GM18511 (cell line): ENCODE data around the gene PML.
"Not testable (repeated sequence)": the region's sequence is repeated elsewhere in the genome, so short reads cannot be mapped to it uniquely, and the experiment has no call there.

ENCODE experiments used
- ATAC-seq: cut with Tn5 transposase; IDR thresholded peaks from one replicate; pipeline ENCODE4 v1.9.1; 2021; ENCODE audit warnings: mild to moderate bottlenecking, moderate library complexity; ENCODE audit not compliant: unreplicated experiment

PML gene

DNA sequence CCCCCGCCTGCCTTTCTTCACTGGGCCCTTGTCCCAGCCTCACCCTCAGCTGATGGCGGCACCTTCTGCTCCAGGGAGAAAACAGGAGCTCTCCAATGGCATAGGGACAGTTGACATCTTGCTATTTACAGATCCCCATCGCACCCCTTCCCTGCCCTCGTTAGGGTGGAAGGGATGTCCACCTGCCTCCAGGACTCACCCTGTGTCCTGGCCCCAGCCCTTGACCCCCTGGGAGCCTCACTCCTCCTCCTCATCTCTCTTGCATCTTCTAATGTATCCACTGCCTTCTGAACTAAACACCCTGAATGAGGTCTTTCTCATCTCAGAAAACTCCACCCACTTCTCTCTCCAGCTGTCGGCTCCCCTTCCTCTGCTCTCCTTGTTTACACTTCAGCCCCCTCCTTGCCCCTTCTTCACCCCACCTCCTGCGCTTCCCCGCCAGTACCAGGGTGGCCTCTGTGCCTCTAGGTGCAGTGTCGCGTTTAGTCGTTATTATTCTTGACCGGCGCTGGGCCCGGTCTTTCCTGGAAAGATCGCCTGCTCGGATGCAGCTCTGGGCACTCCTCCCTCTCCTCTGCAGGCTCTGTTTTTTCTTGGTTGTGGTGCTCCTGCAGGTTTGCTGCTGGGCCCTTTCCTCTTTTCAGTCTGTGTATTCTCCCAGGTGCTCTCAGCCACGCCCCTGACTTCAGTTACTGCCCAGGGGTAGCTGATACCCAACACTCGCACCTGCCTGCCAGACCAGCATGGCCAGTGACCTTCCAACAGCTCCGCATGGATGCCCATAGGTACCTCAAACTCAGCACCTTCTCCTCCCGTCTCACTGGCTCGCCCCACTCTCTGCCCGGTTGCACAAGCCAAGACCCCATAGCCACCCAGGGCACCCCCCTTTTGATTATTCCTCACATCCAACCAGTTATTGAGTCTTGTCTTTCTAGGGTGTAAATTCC lies 42.9 kb downstream of the PML start:
- ATAC-seq, result no peak

DNA sequence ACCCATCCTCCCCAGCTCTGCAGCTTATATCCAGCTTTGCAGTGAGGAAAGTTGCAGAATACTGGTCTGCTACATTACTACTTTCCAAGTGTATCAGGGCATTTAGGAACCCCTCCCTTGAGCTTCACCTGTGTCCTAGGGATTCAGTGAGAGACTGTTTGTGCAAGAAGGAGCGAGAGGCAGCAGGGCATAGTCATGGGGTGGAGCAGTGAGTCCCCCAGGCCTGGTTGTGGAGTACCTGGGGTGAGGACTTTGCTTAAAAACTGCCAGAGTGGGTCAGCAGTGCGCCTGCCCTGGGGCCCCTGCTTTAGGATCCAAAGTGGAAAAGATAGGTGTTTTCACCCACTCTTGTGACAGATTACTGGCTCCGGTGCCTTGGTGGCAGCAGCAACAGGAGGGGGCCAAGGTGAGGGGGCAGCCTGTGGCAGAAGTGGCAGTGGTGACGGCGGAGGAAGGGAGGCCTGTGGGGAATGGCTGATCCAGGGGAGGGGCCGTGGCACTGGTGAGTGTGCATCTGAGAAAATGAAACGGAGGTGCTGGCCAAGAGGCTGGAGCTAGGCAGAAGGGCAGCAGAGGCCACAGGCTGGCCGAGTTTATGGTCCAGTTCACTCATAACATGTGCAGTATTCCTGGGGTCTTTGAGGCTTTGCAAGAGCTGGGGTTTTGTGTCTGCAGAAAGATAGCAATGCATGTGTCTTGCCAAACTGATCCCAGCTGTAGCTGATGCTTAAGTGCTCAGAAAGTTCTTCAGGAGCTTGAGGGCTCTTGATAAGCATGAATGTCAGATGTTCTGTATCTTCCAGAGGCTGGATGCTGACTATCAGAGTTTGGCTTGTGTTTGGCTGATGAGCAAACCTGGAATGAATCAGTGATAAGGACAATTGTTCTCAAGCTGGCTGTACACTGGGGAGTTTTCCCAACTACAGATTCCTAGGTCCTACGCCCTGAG lies 44.5 kb downstream of the PML start:
- no peak for ATAC-seq

DNA sequence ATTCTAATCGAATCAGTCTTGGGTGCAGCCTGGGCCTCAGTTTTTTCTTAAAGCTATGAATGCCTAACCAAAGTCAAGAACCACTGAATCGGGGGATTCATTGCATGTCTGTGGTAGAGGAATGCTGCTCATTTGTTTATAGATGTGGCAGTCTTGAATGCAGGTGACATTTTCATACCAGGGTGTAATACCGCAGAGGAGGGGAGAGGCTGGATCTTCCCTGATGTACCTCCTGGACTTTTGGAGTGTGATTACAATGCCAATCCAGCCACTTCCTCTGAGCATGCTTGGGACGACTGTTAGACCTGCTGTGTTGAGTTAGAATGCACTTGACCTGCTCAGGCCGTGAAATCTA lies 45.1 kb downstream of the PML start:
- ATAC-seq, result no peak

DNA sequence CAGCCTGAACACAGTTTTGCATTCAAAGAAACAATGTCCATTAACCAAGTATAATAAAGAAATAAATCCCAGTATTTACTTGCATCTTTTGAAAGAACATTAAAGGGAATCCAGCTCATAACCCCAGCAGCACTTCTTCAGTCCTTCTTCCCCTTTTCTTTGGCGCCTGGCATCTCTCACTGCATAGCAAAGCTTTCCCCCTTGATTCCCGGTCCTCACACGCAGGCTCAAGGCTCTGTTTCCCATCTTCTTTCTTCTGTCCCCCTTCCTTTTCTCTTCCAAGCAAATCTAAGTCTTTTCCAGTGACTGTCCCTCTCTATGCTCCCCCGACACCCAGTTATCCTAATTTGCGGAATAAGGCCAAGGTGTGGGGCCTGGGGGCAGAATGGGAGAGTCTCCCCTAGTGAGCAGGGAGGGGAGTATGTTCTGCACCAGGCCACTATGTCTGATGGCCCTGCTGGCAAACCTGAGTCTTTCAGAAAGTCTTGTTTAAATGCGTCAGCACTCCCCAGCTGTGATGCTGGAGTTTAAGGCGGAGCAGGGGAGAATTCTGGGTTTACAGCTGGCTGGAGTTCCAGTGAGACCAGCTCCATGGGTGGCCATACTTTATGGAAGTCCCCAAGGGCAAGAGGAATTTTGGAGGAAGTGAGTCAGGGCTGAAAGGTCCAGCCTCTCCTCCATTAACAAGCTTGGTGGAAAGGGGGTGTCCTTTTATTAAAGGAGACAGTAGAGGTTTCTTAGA lies 45.8 kb downstream of the PML start:
- ATAC-seq, result no peak

DNA sequence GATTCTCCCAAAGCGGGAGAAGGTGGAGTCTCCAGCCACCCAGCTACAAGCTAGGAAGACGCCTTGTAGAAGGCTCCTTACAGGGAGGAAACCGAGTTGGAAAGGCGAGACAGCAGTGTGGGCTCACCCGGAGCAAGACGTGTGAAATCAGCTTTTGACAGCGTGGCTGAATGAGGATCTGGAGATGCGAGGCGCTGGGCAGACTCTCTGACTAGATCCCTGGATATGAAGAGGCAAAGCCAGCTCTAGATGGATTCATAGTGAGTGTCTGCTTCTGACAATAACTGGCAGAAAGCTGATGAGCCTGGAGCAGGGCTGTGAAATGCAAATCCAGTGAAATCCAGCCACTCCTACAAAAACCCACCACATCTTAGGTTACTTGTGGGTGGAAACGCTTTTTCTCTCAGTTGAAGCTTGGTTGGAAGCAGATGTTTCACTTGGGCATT lies 46.8 kb downstream of the PML start:
- ATAC-seq, result no peak

DNA sequence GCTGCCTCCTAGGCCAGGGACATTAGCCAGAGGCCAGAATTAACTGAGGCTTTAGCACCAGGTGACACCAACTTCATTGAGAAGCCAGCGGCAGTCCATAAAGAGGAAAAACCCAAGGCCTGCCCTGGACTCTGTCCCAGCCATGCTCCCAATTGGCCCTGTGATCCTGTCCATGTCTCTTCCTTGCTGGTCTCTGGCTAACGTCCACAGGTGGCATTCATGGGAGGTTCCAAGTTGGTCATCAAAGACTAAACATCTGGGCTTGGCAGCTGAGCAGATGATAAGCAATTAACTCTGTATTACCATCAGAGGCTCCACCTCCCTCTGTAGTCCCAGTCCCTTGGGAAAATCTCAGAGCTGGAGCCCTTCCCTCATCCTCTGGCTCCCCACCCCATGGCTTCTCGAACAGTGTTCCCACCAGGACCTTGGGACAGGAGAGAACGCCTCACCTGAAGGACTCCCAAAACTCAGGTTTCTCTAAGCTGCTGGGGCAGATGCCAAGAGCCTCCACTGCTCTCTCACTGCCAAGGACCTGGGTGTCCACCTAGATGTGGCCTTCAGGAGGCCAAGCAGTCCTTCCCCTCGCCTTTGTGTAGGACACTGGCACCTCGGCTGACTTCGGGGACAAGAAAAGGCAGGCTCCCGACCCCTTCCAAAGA lies 47.4 kb downstream of the PML start:
- ATAC-seq, result no peak

DNA sequence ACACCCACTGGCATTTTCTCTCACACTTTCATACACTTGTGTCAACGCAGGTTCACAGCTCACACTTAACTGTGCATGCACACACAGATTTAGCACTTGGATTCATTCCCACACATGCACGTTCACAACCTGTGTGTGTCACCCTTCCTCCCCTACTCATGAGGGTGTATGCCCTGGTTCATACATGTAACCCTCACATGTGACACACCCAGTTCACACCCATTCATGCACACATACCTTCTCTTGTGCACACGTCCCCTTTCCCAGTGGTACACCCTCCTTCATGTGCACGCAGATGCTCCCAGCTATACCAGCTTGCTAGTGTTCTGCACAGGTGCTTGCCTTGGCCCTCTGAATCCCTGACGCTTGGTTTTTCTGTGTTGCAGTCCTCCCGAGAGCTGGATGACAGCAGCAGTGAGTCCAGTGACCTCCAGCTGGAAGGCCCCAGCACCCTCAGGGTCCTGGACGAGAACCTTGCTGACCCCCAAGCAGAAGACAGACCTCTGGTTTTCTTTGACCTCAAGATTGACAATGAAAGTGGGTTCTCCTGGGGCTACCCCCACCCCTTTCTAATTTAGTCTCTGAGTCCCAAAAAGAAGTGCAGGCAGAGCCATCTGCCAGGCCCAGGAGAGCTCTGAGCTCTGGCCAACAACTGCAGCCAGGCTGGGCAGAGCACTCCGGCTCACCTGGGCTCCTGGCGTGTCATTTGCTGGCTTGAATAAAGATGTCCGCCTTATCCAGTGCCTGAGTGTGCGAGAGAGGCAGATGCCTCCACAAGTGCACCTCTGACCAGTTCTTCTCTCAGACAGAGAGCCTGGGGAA lies 48.3 kb downstream of the PML start:
- no peak for ATAC-seq

DNA sequence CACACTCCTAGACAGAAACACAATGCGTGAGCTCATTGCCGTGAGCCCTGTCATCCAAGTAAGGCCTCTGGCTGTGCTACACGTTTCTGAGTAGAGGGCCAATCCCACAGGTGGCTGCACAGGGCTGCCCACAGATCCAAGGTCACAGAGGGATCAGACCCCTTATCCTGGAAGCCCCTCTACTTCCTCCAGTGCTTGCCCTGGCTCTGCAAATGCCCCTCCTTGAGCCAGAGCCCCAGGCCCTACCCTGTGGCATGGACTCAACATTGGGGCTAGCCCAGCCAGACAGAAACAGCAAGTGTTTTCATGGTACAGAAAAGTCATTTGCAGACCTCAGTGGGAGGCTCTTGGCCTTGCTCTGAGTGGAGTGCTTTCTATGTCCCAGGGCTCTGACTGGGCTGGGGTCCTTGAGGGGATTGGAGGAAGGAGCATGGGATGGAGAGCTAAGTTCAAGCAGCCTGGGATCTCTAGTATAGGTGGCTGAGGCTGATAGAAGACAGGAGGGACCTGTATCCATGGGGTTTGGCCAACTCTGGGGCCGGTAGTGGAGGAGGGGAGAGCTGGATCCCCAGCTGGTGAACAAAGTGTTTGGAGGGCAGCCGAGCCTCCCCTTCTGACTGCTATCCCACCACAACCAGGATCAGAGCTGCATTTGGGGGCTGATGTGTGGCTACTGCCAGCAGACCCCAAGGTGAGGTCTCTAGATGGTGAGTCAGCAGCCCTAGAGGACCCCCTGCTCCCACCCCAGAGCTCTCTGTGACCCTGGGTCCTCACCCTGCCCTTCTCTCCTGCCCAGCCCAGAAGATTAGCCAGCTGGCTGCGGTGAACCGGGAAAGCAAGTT lies 49.1 kb downstream of the PML start:
- no peak for ATAC-seq

DNA sequence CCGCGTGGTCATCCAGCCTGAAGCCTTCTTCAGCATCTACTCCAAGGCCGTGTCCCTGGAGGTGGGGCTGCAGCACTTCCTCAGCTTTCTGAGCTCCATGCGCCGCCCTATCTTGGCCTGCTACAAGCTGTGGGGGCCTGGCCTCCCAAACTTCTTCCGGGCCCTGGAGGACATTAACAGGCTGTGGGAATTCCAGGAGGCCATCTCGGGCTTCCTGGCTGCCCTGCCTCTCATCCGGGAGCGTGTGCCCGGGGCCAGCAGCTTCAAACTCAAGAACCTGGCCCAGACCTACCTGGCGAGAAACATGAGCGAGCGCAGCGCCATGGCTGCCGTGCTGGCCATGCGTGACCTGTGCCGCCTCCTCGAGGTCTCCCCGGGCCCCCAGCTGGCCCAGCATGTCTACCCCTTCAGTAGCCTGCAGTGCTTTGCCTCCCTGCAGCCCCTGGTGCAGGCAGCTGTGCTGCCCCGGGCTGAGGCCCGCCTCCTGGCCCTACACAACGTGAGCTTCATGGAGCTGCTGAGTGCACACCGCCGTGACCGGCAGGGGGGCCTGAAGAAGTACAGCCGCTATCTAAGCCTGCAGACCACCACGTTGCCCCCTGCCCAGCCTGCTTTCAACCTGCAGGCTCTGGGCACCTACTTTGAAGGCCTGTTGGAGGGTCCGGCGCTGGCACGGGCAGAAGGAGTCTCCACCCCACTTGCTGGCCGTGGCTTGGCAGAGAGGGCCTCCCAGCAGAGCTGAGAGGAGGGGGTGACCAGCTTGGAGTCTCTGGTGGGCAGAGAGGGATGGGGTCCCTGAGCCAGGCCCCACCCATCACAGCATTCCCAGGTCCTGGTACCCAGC lies 50.0 kb downstream of the PML start:
- no peak for ATAC-seq

DNA sequence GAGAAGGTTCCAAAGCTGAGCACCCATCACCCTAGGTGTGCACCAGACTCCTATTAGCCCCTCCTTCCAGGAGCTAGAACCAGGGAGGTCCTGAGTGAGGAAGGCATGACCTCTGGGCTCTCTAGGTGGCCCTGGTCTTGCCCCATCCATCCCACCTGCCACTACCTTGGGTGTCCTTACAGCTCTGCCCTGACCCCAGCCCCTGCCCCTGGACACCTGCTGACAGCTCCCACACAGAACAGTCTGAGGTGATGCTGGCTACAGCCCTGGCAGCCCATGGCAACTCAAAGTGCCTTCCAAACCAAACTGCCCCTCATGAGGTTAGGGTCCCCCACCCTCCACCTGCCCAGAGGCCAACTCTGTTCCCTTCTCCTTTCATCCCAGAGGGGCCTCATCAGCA lies 50.7 kb downstream of the PML start:
- ATAC-seq, result no peak

DNA sequence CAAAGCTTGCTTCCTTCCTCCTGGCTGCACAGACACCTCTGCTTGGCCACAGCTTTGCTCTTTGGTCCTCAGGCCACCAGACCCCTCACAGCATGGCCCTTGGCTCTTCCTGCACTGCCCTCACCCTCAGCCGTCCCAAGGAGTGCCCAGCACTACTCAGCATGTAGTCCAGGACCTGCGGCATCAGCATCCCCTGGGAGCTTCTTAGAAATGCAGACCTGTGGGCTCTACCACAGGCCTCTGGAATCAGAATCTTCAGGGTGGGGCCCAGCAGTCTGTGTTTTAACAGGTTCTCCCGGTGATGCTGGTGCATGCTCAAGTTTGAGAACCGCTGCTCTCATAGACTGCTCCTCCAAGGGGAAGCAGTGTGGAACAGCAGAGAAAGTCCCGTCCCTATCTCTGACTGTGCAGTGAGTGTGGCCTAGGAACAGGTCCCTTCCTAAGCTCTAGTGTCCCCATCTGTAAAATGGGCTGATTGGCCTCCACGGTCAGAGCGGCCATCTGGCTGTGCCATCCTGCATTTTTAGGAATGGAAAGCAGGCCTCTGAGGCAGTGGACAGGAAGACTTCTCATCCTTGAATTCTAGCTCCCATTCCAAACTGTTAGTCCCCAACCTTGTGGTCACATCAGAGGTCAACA lies 51.2 kb downstream of the PML start:
- no peak for ATAC-seq

DNA sequence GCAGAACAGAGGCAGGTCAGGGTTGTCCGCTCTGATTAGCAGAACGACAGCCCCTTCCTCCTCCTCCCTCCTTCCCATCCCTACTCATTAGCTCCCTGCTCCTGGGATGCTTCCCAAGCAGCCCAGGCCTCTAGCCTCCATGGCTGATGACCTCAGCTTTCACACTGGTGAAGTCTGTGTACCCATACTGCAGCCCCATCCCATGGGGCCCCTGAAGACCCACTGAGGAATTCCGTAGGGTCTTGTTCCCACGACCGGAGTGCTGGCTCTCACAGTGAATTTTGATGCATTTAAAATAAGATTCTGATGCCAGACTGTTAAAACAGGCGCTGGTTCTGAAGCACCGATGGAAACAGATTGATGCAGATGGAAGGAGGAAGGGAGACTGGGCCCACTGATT lies 51.8 kb downstream of the PML start:
- no peak for ATAC-seq

DNA sequence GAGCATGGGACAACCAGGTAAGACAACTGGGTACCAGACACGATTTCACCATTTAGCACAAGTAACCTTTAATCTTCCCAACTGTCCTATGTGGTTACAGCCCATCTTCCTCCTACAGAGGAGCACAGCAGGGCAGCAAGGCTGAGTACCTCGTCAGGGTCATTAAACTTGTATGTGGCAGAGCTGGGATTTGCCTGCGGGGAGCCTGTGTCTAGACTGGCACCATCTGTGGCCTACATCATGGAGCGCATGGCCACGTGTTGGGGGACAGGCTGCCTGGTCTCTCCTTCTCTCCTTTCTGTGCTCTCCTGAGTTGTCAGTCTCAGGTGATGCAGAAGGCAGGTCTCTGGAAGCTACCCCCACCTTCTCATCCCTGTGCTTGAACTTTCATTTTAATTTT lies 55.6 kb downstream of the PML start:
- ATAC-seq, result no peak

DNA sequence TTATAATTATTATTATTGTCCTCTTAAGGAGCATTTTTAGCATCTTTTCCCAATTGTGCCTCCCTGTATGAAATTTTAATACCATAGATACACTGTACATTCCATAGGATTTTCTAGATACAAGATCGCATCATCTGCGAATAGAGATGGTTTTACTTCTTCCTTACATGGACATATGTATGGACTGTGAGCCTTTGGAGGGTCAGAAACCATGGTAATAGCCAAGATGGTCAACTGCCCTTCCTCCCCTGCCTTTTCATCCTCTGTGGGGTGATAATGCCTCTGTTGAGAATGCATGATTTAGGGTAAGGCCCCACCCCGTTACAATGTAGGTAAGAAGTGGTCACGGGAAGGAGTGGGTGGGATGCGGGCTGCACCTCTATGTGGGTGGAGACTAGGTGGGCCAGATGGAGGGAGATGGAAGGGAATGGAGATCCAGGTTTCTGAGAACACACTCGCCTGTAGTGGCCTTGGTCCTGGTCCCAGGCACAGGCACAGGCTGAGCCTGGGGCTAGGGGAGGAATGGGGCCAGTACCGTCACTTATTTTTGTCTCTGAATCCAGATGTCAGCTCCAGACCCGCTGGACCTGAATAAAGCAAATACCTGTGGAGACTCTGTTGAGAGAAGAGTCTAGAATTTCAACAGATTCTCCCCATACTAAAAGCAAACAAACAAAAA lies 56.2 kb downstream of the PML start:
- no peak for ATAC-seq

DNA sequence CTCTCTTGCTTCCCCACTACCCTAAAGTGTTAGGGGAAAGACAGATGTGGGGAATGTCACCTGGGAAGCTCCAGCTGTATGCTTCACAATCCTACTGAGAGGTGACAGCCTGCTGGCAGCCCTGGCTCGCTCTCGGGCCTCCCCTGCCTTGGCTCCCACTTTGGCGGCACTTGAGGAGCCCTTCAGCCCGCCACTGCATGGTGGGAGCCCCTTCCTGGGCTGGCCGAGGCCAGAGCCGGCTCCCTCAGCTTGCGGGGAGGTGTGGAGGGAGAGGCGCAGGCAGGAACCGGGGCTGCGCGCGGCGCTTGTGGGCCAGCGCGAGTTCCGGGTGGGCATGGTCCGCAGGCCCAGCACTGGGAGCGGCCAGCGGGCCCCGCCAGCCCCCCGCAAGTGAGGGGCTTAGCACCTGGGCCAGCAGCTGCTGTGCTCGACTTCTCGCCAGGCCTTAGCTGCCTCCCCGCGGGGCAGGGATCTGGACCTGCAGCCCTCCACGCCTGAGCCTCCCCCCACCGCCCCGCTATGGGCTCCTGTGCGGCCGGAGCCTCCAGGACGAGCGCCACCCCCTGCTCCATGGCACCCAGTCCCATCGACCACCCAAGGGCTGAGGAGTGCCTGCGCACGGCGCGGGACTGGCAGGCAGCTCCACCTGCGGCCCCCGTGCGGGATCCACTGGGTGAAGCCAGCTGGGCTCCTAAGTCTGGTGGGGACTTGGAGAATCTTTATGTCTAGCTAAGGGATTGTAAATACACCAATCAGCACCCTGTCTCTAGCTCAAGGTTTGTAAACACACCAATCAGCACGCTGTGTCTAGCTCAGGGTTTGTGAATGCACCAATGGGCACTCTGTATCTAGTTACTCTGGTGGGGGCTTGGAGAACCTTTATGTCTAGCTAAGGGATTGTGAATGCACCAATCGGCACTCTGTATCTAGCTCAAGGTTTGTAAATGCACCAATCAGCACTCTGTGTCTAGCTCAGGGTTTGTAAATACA lies 58.0 kb downstream of the PML start:
- not testable (repeated sequence) for ATAC-seq

DNA sequence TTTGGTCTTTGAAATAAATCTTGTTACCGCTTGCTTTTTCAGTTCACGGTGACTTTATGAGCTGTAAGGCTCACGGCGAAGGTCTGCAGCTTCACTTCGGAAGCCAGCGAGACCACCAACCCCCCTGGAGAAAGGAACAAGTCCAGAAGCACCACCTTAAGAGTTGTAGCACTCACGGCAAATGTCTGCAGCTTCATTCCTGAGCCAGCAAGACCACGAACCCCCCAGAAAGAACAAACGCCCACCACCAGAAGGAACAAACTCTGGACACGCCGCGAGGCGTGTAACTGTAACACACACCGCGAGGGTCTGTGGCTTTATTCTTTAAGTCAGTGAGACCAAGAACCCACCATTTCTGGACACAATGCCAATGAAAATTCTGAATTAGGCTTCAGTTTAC lies 59.0 kb downstream of the PML start:
- no peak for ATAC-seq
